Endothelial cell of umbilical vein (primary cell): ENCODE data around the gene FRS3. TPM values are rescaled to one million over a fixed set of nuclear protein-coding genes. Genes with fewer than 3 reads are reported as not detected.

Source experiments
- BruUV-seq: library from RNA; stranded (reverse); fragments of 400-500 nt; replicated peaks from 2 replicates; lab custom pipeline; 2021; lab: Mats Ljungman, UMichigan
- CTCF ChIA-PET: fragments of 300-600, 350-600 bp; sonication (Branson Sonifier 250); formaldehyde crosslinking; loops from one replicate; lab custom pipeline; 2021; ENCODE audit warnings: antibody characterized with exemption, inconsistent platforms; lab: Charles Lee
- POLR2A ChIA-PET: fragments of 300-600, 350-600 bp; sonication (Branson Sonifier 250); formaldehyde crosslinking; loops from one replicate; lab custom pipeline; 2021; ENCODE audit warnings: antibody characterized with exemption, inconsistent platforms; lab: Charles Lee
- DNase-seq: peaks from one replicate; pipeline ENCODE4 v3.0.0-alpha.2; 2011; ENCODE audit warnings: low read depth, low spot score
- FAIRE-seq: peaks from 2 replicates; lab custom pipeline; 2011; peaks lifted over from hg19 to GRCh38; lab: Jason Lieb, UNC
- H2AFZ ChIP-seq: 2 replicates; pipeline ENCODE4 v1.6.0; 2012; ENCODE audit warnings: low read depth, low read length, control low read depth, inconsistent platforms
- H3K27ac ChIP-seq: 2 replicates; pipeline ENCODE4 v1.5.1; 2011; ENCODE audit warnings: low read depth, mild to moderate bottlenecking, control low read depth, low read length, moderate library complexity; ENCODE audit not compliant: insufficient read depth
- H3K27me3 ChIP-seq, 2 experiments: 2 replicates each; pipeline versions ENCODE4 v1.6.0 to v1.6.1; 2011; ENCODE audit warnings: low read length in 2 of 2, mixed read lengths in 1 of 2; ENCODE audit not compliant: control insufficient read depth in 2 of 2, insufficient read depth in 2 of 2
- H3K36me3 ChIP-seq, 2 experiments: 2 replicates in 1 of 2; 3 replicates in 1 of 2; pipeline ENCODE4 v1.5.1; 2011; ENCODE audit warnings: low read length in 2 of 2, mild to moderate bottlenecking in 1 of 2, moderate library complexity in 1 of 2; ENCODE audit not compliant: control insufficient read depth in 2 of 2, insufficient read depth in 2 of 2; ENCODE audit errors: extremely low read depth in 1 of 2
- H3K4me1 ChIP-seq: 3 replicates; pipeline ENCODE4 v1.5.1; 2011; ENCODE audit warnings: mild to moderate bottlenecking, low read length; ENCODE audit not compliant: control insufficient read depth, insufficient read depth; ENCODE audit errors: extremely low read depth
- H3K4me2 ChIP-seq: 2 replicates; pipeline ENCODE4 v1.6.1; 2011; ENCODE audit warnings: low read length, control low read depth, mixed read lengths; ENCODE audit not compliant: insufficient read depth
- H3K4me3 ChIP-seq, 3 experiments: fragments of 200-600 bp in 1 of 3; sonication (generic), shearing (Covaris generic) in 1 of 3; replicated peaks in 1 of 3; 2 replicates each; pipeline ENCODE4 v1.5.1; 2011 to 2016; ENCODE audit warnings: control low read depth in 3 of 3, low read length in 3 of 3, mild to moderate bottlenecking in 2 of 3, inconsistent platforms in 1 of 3, low read depth in 1 of 3, moderate library complexity in 1 of 3; ENCODE audit not compliant: insufficient read depth in 1 of 3
- H3K79me2 ChIP-seq: 2 replicates; pipeline ENCODE4 v1.6.0; 2012; ENCODE audit warnings: low read length, inconsistent platforms; ENCODE audit not compliant: control insufficient read depth, insufficient read depth
- H3K9ac ChIP-seq: replicated peaks from 2 replicates; pipeline ENCODE3; 2011; ENCODE audit warnings: low read length, control low read depth; ENCODE audit not compliant: insufficient read depth; ENCODE audit errors: extremely low read depth
- H3K9me1 ChIP-seq: replicated peaks from 3 replicates; pipeline ENCODE4 v1.6.0; 2011; ENCODE audit warnings: mild to moderate bottlenecking, low read length; ENCODE audit not compliant: control insufficient read depth, insufficient read depth; ENCODE audit errors: extremely low read depth
- H3K9me3 ChIP-seq: replicated peaks from 2 replicates; pipeline ENCODE4 v1.5.1; 2012; ENCODE audit warnings: low read length, inconsistent platforms; ENCODE audit not compliant: control insufficient read depth, insufficient read depth
- H4K20me1 ChIP-seq: replicated peaks from 2 replicates; pipeline ENCODE3; 2011; ENCODE audit warnings: mild to moderate bottlenecking, low read length; ENCODE audit not compliant: control insufficient read depth, insufficient read depth; ENCODE audit errors: extremely low read depth
- EZH2 ChIP-seq: IDR thresholded peaks from 2 replicates; pipeline ENCODE4 v1.6.1; 2012; ENCODE audit warnings: borderline replicate concordance, low read depth, mild to moderate bottlenecking, moderate library complexity, low read length, inconsistent platforms; ENCODE audit not compliant: severe bottlenecking
- FOS ChIP-seq: IDR thresholded peaks from 2 replicates; pipeline ENCODE4 v1.6.1; 2011; ENCODE audit warnings: mild to moderate bottlenecking, low read length, moderate library complexity, borderline replicate concordance; ENCODE audit not compliant: insufficient read depth
- GATA2 ChIP-seq: IDR thresholded peaks from 2 replicates; pipeline ENCODE4 v1.7.0; 2011; ENCODE audit warnings: low read depth, mild to moderate bottlenecking, moderate library complexity, mixed read lengths, low read length; ENCODE audit not compliant: insufficient read length, insufficient read depth
- JUN ChIP-seq: IDR thresholded peaks from 2 replicates; pipeline ENCODE4 v1.6.1; 2011; ENCODE audit warnings: borderline replicate concordance, low read depth; ENCODE audit not compliant: insufficient read length, insufficient read depth
- MYC ChIP-seq: IDR thresholded peaks from one replicate; pipeline ENCODE4 v1.6.1; 2011; ENCODE audit warnings: mild to moderate bottlenecking, low read depth, low read length
- POLR2A ChIP-seq: IDR thresholded peaks from 2 replicates; pipeline ENCODE4 v1.6.1; 2012; ENCODE audit warnings: low read depth, mild to moderate bottlenecking, control low read depth, low read length
- POLR2AphosphoS5 ChIP-seq: IDR thresholded peaks from 2 replicates; pipeline ENCODE4 v1.6.1; 2012; ENCODE audit warnings: low read depth, mild to moderate bottlenecking, control low read depth, low read length, moderate library complexity; ENCODE audit not compliant: insufficient read depth
- dilution Hi-C: fragments of 300-500 bp; cut with MboI; formaldehyde crosslinking; loops from one replicate; pipeline ENCODE4 v1.15.0; 2019; ENCODE audit warnings: low sequenced_read_pairs; ENCODE audit not compliant: extremely low pct_ligation_motif_present
- intact Hi-C: fragments of 100-400 bp; cut with micrococcal nuclease; formaldehyde crosslinking; loops from one replicate; pipeline ENCODE4 v1.10.0; 2022
- polyA plus RNA-seq, 4 experiments: library from polyadenylated mRNA; depleted of rRNA in 3 of 4; stranded (reverse) in 3 of 4; unstranded in 1 of 4; fragments of >200 nt; gene quantifications; 2 replicates each; pipeline versions ENCODE4 v1.2.1 to v1.2.3, GENCODE V29; 2011 to 2012; ENCODE audit warnings: missing spikeins in 1 of 4
- total RNA-seq: library from RNA; stranded (reverse); gene quantifications from 2 replicates; pipeline ENCODE4 v1.2.3, GENCODE V29; 2021
- TF ChIP-seq, protein P1 (sequence below): IDR thresholded peaks from 2 replicates; pipeline ENCODE4 v1.6.1; 2011; ENCODE audit not compliant: insufficient read depth, insufficient read length
- TF ChIP-seq, protein P2 (sequence below), 2 donors: IDR thresholded peaks; 1 replicate in 1 of 2; 2 replicates in 1 of 2; pipeline ENCODE4 v1.5.1; 2011; ENCODE audit warnings: low read length in 2 of 2, mild to moderate bottlenecking in 2 of 2, moderate library complexity in 2 of 2, control low read depth in 1 of 2, inconsistent platforms in 1 of 2, low read depth in 1 of 2; ENCODE audit not compliant: insufficient read depth in 1 of 2; ENCODE audit errors: extremely low read depth in 1 of 2

The FRS3 gene
- total and polyA plus RNA-seq, 2 donors (not counting 3 experiments of a cell fraction or from before 2014, with no cell fraction given), result 5.2 to 5.3 TPM

DNA sequence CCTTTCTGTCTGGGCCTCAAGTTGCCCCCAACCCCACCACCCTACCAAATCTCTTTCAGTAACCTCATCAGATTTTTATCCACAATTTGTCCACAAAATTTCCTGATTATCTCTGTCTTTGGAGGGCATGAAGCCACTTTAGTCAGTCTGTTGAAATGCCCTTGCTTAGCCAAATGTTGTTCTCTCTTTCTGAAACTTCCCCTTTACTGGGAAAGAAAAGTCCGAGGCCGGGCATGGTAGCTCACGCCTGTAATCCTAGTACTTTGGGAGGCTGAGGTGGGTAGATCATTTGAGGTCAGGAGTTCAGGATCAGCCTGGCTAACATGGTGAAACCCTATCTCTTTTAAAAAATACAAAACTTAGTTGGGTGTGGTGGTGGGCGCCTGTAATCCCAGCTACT lies 41.6 kb upstream of the FRS3 start:
- DNase-seq (no peak), FAIRE-seq (no peak)
- H3K79me2 ChIP-seq, result no peaks in the 10 kb centered on the region
- no peak overlapping the region for H3K4me3 ChIP-seq
- H3K4me1 ChIP-seq, result peaks cover 18% of the 10 kb centered on the region
- BruUV-seq, result no TSS peak
- no peaks in the 10 kb centered on the region for H3K9me3 ChIP-seq
- H3K27ac ChIP-seq, result no peak overlapping the region
- no peak for TF ChIP-seq POLR2AphosphoS5
- no peak for TF ChIP-seq EZH2
- no peak for TF ChIP-seq FOS
- no peak for TF ChIP-seq JUN
- TF ChIP-seq, protein P1, sequence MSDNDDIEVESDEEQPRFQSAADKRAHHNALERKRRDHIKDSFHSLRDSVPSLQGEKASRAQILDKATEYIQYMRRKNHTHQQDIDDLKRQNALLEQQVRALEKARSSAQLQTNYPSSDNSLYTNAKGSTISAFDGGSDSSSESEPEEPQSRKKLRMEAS, result no peak
- TF ChIP-seq, protein P2, sequence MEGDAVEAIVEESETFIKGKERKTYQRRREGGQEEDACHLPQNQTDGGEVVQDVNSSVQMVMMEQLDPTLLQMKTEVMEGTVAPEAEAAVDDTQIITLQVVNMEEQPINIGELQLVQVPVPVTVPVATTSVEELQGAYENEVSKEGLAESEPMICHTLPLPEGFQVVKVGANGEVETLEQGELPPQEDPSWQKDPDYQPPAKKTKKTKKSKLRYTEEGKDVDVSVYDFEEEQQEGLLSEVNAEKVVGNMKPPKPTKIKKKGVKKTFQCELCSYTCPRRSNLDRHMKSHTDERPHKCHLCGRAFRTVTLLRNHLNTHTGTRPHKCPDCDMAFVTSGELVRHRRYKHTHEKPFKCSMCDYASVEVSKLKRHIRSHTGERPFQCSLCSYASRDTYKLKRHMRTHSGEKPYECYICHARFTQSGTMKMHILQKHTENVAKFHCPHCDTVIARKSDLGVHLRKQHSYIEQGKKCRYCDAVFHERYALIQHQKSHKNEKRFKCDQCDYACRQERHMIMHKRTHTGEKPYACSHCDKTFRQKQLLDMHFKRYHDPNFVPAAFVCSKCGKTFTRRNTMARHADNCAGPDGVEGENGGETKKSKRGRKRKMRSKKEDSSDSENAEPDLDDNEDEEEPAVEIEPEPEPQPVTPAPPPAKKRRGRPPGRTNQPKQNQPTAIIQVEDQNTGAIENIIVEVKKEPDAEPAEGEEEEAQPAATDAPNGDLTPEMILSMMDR (IDR thresholded peaks at IDR 0.05; ENCODE audit: extremely low read depth in 1 of 2, insufficient read depth in 1 of 2, low read depth in 1 of 2, low read length in 2 of 2), result no peak
- no peak for TF ChIP-seq MYC
- TF ChIP-seq POLR2A, result no peak
- no peak for TF ChIP-seq GATA2
- H2AFZ ChIP-seq, result no peak overlapping the region
- H3K36me3 ChIP-seq, result no peaks in the 10 kb centered on the region
- H3K27me3 ChIP-seq, result no peaks in the 10 kb centered on the region
- H3K9ac ChIP-seq, result no peak overlapping the region
- intact Hi-C loops, result no loop called here
- no peaks in the 10 kb centered on the region for H3K9me1 ChIP-seq
- dilution Hi-C loops, result no loop called here
- ChIA-PET POLR2A (no interaction called here), CTCF (interaction anchor here (0.9 kb wide), 1 partner anchor 115 kb away, joined by 3 read pairs; no protein-coding TSS in a partner anchor)
- no peak overlapping the region for H3K4me2 ChIP-seq
- H4K20me1 ChIP-seq, result no peaks in the 10 kb centered on the region
